Prostate gland (tissue), 2 donors: ENCODE measurements around the gene CLIC3. TPM values are rescaled to one million over a fixed set of nuclear protein-coding genes. Genes with fewer than 3 reads are reported as not detected.
"Not testable (repeated sequence)": the region's sequence is repeated elsewhere in the genome, so short reads cannot be mapped to it uniquely, and the experiment has no call there.

Experiments
- DNase-seq: peaks from one replicate; pipeline ENCODE4 v3.0.0-alpha.2; 2019; ENCODE audit warnings: low spot score
- H3K27ac ChIP-seq, 2 donors: fragments of 200-600 bp; sonication (generic); 2 replicates each; pipeline ENCODE4 v1.5.1; 2017 to 2019
- H3K27me3 ChIP-seq: fragments of 200-600 bp; sonication (generic); replicated peaks from 2 replicates; pipeline ENCODE4 v1.5.1; 2019; ENCODE audit not compliant: insufficient read depth
- H3K36me3 ChIP-seq, 2 donors: fragments of 200-600 bp; sonication (generic); 1 replicate in 1 of 2; 2 replicates in 1 of 2; pipeline versions ENCODE4 v1.5.1 to v1.8.1; 2017 to 2019
- H3K4me1 ChIP-seq: fragments of 200-600 bp; sonication (generic); replicated peaks from 2 replicates; pipeline ENCODE4 v1.5.1; 2019
- H3K4me3 ChIP-seq, 2 donors: fragments of 200-600 bp; sonication (generic); 2 replicates each; pipeline ENCODE4 v1.5.1; 2017 to 2019
- H3K9me3 ChIP-seq: fragments of 200-600 bp; sonication (generic); 2 replicates; pipeline ENCODE4 v1.5.1; 2017
- CTCF ChIP-seq, 4 experiments: fragments of 200-600 bp in 2 of 4; fragments of 450-650 bp in 2 of 4; sonication (generic) in 2 of 4; IDR thresholded peaks; 1 replicate in 3 of 4; 2 replicates in 1 of 4; pipeline ENCODE4 v1.5.1; 2016 to 2019; ENCODE audit warnings: antibody characterized with exemption in 4 of 4, mild to moderate bottlenecking in 2 of 4, moderate library complexity in 2 of 4
- POLR2A ChIP-seq: fragments of 450-650 bp; IDR thresholded peaks from one replicate; pipeline ENCODE4 v1.6.1; 2016; ENCODE audit warnings: antibody characterized with exemption, mild to moderate bottlenecking
- POLR2AphosphoS5 ChIP-seq: sonication (generic); formaldehyde crosslinking; IDR thresholded peaks from one replicate; pipeline ENCODE4 v1.6.1; 2017; ENCODE audit warnings: antibody characterized with exemption
- WGBS: methylation state at CpG from one replicate; pipeline ENCODE4 v1.1.5; 2018; 5-methylcytosine and 5-hydroxymethylcytosine counted together
- intact Hi-C: fragments of 100-400 bp; cut with DNase I; formaldehyde crosslinking; loops from one replicate; pipeline ENCODE4 v1.14.2; 2022
- total RNA-seq, 2 donors: library from RNA; depleted of rRNA; stranded (reverse); fragments of >200 nt; gene quantifications; one replicate each; pipeline ENCODE4 v1.1.0, GENCODE V29; 2016

Gene CLIC3
- total RNA-seq, 2 donors from 2014 or later: 4.2 to 6.7 TPM

DNA sequence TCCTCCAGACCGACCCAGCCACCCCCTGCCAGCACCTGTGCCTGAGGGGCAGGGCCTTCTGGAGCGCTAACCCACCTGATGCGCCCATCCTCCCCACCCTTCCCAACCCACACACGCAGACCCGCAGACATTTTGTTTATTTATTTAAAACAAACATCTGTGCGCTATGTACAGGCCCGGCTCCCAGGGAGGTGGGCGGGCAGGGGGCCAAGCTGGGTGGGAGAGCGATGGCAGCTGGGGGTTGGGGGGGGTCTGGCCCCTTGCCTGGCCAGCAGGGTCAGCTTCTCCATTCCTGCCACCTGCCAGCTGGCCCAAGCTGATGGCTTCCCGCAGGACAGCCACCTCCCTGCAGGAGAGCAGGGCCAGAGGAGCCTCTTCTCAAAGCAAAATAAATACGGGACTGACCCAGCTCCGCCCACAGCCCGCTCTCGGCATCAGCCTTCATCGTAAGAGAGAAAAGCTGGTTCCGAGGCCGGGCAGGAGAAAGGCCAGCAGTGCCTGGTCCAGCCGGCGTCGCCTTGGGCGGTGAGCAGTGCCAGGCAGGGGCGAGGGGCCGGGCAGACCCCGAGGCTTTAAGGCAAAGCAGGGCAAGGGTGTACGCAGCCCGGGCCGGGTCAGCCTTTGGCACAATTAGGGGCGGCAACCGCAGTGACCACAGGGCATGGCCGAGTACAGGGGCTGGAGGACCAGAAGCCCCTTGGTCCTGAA, 10.9 kb upstream of the CLIC3 start:
- Histone ChIP-seq H3K9me3 (no peaks in the 10 kb centered on the region), H3K27ac (no peak overlapping the region), H3K4me3 (no peak overlapping the region), H3K4me1 (no peaks in the 10 kb centered on the region), H3K36me3 (no peaks in the 10 kb centered on the region), H3K27me3 (no peaks in the 10 kb centered on the region)
- TF ChIP-seq POLR2A (no peak), CTCF (IDR thresholded peaks at IDR 0.05) (no peak), POLR2AphosphoS5 (no peak)
- WGBS: 51% methylated on average over 30 of the region's 30 CpGs
- intact Hi-C loops: no loop called here
- no peak for DNase-seq

- Histone ChIP-seq H3K27me3 (no peaks in the 10 kb centered on the region), H3K36me3 (no peaks in the 10 kb centered on the region), H3K4me1 (no peaks in the 10 kb centered on the region), H3K9me3 (no peaks in the 10 kb centered on the region), H3K4me3 (no peak overlapping the region), H3K27ac (no peak overlapping the region)
- TF ChIP-seq CTCF (IDR thresholded peaks at IDR 0.05): no peak
- no peak for TF ChIP-seq POLR2A
- no peak for TF ChIP-seq POLR2AphosphoS5
- DNase-seq: no peak
- intact Hi-C loops: no loop called here
- 79% methylated on average over 24 of the region's 24 CpGs for WGBS
Measured at GRCh38 chr9:137006116-137007003, 10.0 kb upstream of the CLIC3 start.

DNA sequence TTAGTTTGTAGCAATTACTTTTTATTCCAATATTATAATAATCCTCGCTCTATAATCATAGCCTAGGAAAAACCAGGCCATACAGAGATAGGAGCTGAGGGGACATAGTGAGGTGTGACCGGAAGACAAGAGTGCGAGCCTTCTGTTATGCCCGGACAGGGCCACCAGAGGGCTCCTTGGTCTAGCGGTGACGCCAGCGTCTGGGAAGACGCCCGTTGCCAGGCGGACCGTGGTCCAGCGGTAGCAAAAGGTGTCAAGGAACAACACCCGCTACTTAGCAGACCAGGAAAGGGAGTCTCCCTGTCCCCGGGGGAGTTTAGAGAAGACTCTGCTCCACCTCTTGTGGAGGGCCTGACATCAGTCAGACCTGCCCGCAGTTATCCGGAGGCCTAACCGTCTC, 7.9 kb upstream of the CLIC3 start:
- H3K4me3 ChIP-seq, H3K4me1 ChIP-seq, H3K36me3 ChIP-seq, DNase-seq, H3K27ac ChIP-seq, H3K27me3 ChIP-seq, H3K9me3 ChIP-seq, intact Hi-C loops: not testable (repeated sequence)
- TF ChIP-seq CTCF (IDR thresholded peaks at IDR 0.05): peak in 2 of 4 experiments; percentile 43 to 54
- WGBS: 52% methylated on average over 15 of the region's 17 CpGs

- H3K27ac ChIP-seq: no peak overlapping the region
- DNase-seq: no peak
- intact Hi-C loops: no loop called here
- H3K4me1 ChIP-seq: no peaks in the 10 kb centered on the region
- no peaks in the 10 kb centered on the region for H3K27me3 ChIP-seq
- H3K4me3 ChIP-seq: no peak overlapping the region
- H3K9me3 ChIP-seq: no peaks in the 10 kb centered on the region
- no peaks in the 10 kb centered on the region for H3K36me3 ChIP-seq
- TF ChIP-seq POLR2A (no peak), POLR2AphosphoS5 (no peak), CTCF (IDR thresholded peaks at IDR 0.05) (no peak)
- WGBS: 85% methylated on average over 10 of the region's 10 CpGs
Measured at GRCh38 chr9:137002646-137003041, 6.3 kb upstream of the CLIC3 start.
